Activated CD8-positive, alpha-beta memory T cell treated with anti-CD3 and anti-CD28 coated beads, Interleukin-2, amount 10 ng/mL, durations not matched to agents 7 days and 5 days (primary cell): ENCODE data around the gene UBE3A. TPM values are rescaled to one million over a fixed set of nuclear protein-coding genes. Genes with fewer than 3 reads are reported as not detected.

ENCODE experiments used
- ATAC-seq: fragments of 150-1000 bp; cut with Tn5 transposase; one replicate; pipeline ENCODE4 v1.10.0; 2021; ENCODE audit warnings: moderate library complexity
- CTCF ChIA-PET: fragments of 350-600 bp; sonication (Branson Sonifier 250); formaldehyde crosslinking; loops from one replicate; lab custom pipeline; 2021; ENCODE audit warnings: antibody characterized with exemption; lab: Charles Lee
- DNase-seq: peaks from one replicate; pipeline ENCODE4 v3.0.0-alpha.2; 2020
- H3K27ac Mint-ChIP-seq: one replicate; pipeline ENCODE4 v1.8.0; 2021; ENCODE audit warnings: mild to moderate bottlenecking, mixed read lengths
- H3K27me3 Mint-ChIP-seq: one replicate; pipeline ENCODE4 v1.8.0; 2021; ENCODE audit warnings: mixed read lengths
- H3K36me3 Mint-ChIP-seq: one replicate; pipeline ENCODE4 v1.8.0; 2021; ENCODE audit warnings: mild to moderate bottlenecking, mixed read lengths
- H3K4me1 Mint-ChIP-seq: one replicate; pipeline ENCODE4 v1.8.0; 2021; ENCODE audit warnings: mixed read lengths
- H3K4me3 Mint-ChIP-seq: one replicate; pipeline ENCODE4 v1.8.0; 2021; ENCODE audit warnings: mild to moderate bottlenecking, moderate library complexity, mixed read lengths
- H3K9me3 Mint-ChIP-seq: one replicate; pipeline ENCODE4 v1.8.0; 2022; ENCODE audit warnings: low read depth, mixed read lengths
- total RNA-seq, 2 experiments: library from RNA; stranded (reverse); gene quantifications; one replicate each; pipeline ENCODE4 v1.2.3, GENCODE V29; 2021

The UBE3A gene
- total RNA-seq, 2 experiments from 2014 or later = 81.0 to 89.8 TPM

DNA sequence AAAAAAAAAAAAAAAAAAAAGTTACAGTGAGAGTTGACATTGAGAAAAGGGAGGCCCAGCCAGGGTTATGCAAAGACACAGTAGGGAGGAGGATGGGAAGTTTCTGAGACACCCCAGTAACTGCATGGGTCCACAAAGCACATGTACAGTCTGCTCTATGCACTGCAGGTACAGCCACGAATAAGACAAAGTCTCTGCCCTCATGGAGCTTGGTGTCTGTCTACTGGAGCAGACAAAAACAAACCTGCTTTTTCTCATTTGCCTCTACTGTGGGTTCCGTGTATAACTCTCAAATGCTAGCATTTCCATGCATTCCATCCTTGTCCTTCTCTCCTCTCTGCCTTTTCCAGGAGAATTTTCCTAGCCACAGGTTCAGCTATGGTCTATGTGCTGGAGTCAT is 107.4 kb downstream of the UBE3A start:
- DNase-seq (no peak), ATAC-seq (no peak)
- Mint-ChIP-seq H3K4me3 (no peak overlapping the region), H3K27me3 (no peaks in the 10 kb centered on the region), H3K27ac (no peak overlapping the region), H3K9me3 (peaks cover 8% of the 10 kb centered on the region), H3K36me3 (peaks cover 55% of the 10 kb centered on the region), H3K4me1 (no peaks in the 10 kb centered on the region)
- CTCF ChIA-PET = no interaction called here

DNA sequence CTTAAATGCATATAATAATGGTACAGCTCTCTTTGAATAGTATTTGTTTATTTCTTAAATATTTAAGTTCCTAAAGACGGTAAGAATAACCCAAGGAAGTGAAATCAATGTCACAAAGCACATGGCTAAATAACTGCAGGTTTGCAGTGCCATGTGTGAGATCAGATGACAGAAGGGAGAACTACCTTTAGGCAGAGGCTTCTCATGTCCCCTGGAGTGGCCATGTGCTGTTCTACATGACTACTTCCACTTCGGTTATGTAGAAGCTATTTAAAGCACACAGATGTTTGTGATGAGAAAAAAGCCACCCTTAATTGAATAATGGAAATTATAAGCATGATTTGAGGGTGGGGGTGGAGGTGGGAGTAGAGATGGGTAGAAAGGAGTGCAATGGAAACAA is 109.1 kb downstream of the UBE3A start:
- CTCF ChIA-PET = no interaction called here
- peaks cover 44% of the 10 kb centered on the region for H3K36me3 Mint-ChIP-seq
- no peaks in the 10 kb centered on the region for H3K27me3 Mint-ChIP-seq
- no peak overlapping the region for H3K27ac Mint-ChIP-seq
- peaks cover 2% of the 10 kb centered on the region for H3K9me3 Mint-ChIP-seq
- ATAC-seq = no peak
- no peak for DNase-seq
- no peak overlapping the region for H3K4me3 Mint-ChIP-seq
- H3K4me1 Mint-ChIP-seq = no peaks in the 10 kb centered on the region

GRCh38 chr15:25327686-25328085 is 111.1 kb downstream of the UBE3A start:
- peaks cover 35% of the 10 kb centered on the region for H3K36me3 Mint-ChIP-seq
- DNase-seq = no peak
- CTCF ChIA-PET = no interaction called here
- no peaks in the 10 kb centered on the region for H3K27me3 Mint-ChIP-seq
- no peak for ATAC-seq
- no peaks in the 10 kb centered on the region for H3K9me3 Mint-ChIP-seq
- no peak overlapping the region for H3K27ac Mint-ChIP-seq
- no peaks in the 10 kb centered on the region for H3K4me1 Mint-ChIP-seq
- no peak overlapping the region for H3K4me3 Mint-ChIP-seq

DNA sequence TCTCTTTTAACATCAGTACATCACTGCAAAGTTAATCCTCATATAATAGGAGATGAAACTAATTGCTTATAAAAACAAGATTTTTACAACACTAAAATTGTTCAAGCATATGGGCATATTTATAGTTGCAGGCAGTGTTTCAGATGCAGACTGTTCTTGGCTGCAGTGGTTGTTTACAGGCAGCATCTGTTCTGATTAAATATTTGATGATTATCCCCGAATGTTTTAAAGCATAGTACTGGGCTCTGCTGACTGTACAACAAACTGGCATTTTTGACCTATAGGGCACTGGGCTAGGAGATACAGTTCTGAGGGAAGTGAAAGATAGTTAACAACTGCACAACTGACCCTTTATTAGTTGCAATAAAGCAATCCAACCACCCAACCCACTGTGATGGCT is 113.6 kb downstream of the UBE3A start:
- ATAC-seq = no peak
- no peaks in the 10 kb centered on the region for H3K27me3 Mint-ChIP-seq
- no peak overlapping the region for H3K27ac Mint-ChIP-seq
- H3K36me3 Mint-ChIP-seq = peaks cover 21% of the 10 kb centered on the region
- no peak overlapping the region for H3K4me3 Mint-ChIP-seq
- H3K4me1 Mint-ChIP-seq = no peaks in the 10 kb centered on the region
- CTCF ChIA-PET = no interaction called here
- H3K9me3 Mint-ChIP-seq = no peaks in the 10 kb centered on the region
- no peak for DNase-seq

GRCh38 chr15:25323420-25323819 is 115.4 kb downstream of the UBE3A start:
- H3K4me1 Mint-ChIP-seq = no peaks in the 10 kb centered on the region
- CTCF ChIA-PET = no interaction called here
- no peak overlapping the region for H3K4me3 Mint-ChIP-seq
- peaks cover 15% of the 10 kb centered on the region for H3K36me3 Mint-ChIP-seq
- no peaks in the 10 kb centered on the region for H3K27me3 Mint-ChIP-seq
- ATAC-seq = no peak
- no peak overlapping the region for H3K27ac Mint-ChIP-seq
- H3K9me3 Mint-ChIP-seq = peaks cover 3% of the 10 kb centered on the region
- DNase-seq = no peak

DNA sequence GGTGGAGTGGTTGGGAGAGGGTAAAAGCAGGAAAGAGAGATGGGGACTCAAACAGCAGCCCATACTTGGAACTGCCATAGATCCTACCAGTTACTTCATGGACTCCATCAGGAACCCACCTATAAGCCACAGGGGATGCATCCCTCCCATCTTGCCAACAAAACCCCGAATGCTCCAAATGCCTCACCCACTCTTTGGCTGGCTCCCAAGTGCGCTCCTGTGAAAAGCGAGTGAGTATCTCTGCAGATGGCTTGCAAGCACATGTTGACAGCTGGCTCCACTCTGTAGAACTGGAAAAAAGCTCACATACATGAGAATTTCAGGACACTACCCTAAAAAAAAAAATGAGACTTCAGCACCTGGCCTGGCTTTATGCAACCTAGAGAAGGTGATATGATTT is 151.0 kb downstream of the UBE3A start:
- ATAC-seq (no peak), DNase-seq (no peak)
- H3K36me3 Mint-ChIP-seq = no peaks in the 10 kb centered on the region
- no peaks in the 10 kb centered on the region for H3K27me3 Mint-ChIP-seq
- no peak overlapping the region for H3K27ac Mint-ChIP-seq
- no peak overlapping the region for H3K4me3 Mint-ChIP-seq
- H3K4me1 Mint-ChIP-seq = no peaks in the 10 kb centered on the region
- CTCF ChIA-PET = no interaction called here
- peaks cover 9% of the 10 kb centered on the region for H3K9me3 Mint-ChIP-seq
